ENCODE data around the gene CDC14A.

DNA sequence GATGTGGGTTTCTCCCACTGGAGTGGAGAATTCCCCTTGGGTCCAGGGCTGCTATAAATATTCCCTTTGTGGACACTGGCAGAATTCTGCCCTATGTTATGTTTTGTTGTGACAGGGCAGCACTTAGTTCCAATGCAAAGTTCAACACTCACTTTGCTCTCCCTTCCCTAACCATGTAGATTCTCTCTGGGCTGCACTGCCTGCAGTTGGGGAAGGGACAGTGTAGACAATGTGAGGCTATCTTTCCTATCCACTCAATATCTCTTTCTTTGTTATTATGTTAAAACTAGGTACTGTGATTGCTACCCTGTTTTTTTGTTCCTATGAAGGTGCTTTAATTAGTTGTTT, 205.3 kb downstream of the CDC14A start:
- TF ChIP-seq CTCF (IDR thresholded peaks at IDR 0.05; ENCODE audit: insufficient read depth, low read length, poor library complexity, severe bottlenecking) (no peak), EZH2phosphoT487 (conservative IDR thresholded peaks at IDR 0.05; ENCODE audit: low read length) (no peak)
